HG03135 (cell line): ENCODE data around the gene ITPKB.

Experiments
- ATAC-seq: cut with Tn5 transposase; IDR thresholded peaks from one replicate; pipeline ENCODE4 v1.9.1; 2021; ENCODE audit warnings: mild to moderate bottlenecking, moderate library complexity; ENCODE audit not compliant: unreplicated experiment

ITPKB gene

DNA sequence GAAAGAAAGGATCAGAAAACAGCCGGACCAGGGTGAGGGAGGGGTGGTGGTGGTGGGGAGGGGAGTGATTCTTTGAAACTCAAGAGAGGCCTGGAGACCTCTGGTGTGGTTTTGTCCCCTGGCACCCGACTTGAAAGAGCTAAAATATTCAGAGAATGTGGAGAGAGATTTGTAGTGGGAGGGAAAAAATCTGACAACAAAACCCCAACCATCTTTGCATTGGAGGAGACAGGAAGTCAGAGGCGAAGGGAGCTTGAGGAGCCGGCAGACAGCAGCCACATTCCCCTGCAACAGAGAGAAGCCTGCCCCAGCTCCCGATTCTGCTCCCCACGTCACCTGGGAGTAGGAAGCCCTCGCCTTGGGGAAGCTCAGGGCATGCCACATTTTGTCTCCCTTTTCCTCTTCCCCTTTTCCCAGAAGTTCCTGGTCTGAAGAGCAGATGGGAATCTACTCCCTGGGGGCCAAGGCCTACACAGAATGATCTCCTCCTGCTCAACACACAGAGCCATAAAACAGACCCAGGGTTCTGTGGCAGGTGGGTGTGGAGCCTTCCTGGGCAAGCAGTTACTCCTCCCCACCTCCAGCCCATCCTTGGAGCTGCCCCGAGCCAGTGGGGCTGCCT, 84.9 kb downstream of the ITPKB start:
- no peak for ATAC-seq

DNA sequence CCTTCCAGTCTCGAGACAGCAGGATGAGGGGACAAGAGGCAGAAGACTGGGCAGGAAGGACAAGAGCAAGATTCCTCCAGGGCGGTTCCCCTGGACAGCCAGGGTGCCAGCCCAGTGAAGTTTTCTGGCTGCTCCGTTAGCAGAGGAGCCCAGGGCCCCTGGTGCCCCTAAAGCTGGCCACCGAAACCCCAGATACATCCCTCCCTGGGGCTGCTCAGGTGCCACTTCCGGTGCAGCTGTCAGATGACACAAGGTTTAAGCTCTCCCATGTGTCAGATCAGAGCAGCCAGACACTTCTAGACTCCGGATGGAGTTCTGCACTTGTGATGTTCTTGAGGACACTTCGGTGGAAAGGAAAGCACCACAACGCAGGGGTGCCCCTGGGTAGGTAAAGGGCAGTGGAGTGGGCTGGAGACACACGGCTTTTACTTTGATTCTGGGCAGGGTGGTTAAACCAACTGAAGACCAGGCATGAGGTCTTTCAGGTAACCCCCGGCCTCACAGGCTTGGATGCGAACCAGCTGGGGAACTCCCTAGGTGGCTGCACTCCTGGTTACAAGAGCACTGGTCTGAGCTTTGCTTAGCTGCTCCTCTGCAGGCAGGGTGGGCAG, 85.7 kb downstream of the ITPKB start:
- ATAC-seq = peak; percentile 55

DNA sequence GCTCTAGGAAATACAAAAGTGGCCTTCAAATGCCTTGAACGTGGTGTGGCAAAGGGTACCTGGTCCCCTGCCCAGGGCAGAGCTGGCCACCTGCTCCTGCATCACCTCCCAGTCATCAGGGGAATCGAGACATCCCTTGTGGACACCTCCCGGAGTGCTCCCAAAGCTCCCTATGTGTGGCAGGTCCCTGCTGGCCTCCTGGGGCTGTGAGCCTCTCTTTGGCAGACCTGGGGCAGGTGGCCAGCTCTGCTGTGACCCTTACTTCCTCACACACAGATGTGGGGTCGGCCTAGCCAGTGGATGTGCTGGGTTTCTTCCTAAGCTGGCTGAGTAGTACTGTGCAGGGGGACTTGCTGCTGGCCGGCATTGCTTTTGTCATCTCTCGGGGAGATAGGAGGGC, 86.5 kb downstream of the ITPKB start:
- no peak for ATAC-seq

DNA sequence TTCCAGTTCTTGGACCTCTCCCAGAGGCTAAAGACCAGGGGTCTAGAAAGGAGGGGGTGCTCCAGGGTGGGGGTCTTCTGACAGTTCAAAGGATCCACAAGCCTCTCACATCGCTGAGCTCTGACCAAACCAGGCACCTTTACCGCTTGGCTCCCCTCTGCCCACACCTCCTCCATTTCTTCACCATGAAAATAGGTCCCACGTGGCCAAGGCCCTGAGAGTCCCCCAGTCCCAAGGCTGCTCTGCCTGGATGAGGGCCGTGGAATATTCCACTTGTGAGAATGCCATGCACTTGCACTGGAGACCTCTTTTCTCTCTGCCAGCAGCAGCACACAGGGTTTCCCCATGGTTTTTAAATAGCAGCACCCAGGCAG, 87.4 kb downstream of the ITPKB start:
- no peak for ATAC-seq

DNA sequence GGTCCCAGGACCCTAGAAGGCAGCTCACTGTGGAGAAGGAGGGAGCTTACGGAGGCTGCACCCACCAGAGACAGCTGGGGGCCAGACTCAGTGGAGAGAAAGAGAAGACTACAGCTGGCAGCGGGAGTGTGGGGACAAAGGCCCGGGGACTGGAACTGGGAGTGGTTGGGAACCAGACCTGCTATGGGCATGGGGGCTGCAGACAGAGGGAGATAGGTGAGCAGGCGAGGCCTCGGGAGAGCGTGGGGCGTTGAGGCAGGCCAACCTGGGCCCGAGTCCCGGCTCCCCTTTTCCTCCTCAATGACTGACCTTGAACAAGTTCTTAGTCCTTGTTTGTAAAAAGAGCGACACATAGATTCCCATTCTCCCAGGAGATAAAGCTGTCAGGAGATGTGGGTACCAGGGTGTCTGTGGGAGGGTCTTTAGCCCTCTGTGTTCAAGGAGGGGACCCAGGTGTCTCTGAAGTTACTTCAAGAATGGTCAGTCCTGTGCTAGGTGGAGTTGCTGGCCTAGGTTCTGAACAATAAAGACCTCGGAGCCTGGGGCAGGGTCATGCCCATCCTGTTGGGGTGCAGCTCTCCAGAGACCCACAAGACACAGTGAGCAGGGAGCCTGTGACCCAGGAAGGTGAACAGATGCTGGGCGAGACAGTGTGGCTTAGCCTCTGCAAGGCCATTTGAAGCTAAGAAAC, 87.9 kb downstream of the ITPKB start:
- ATAC-seq = no peak

DNA sequence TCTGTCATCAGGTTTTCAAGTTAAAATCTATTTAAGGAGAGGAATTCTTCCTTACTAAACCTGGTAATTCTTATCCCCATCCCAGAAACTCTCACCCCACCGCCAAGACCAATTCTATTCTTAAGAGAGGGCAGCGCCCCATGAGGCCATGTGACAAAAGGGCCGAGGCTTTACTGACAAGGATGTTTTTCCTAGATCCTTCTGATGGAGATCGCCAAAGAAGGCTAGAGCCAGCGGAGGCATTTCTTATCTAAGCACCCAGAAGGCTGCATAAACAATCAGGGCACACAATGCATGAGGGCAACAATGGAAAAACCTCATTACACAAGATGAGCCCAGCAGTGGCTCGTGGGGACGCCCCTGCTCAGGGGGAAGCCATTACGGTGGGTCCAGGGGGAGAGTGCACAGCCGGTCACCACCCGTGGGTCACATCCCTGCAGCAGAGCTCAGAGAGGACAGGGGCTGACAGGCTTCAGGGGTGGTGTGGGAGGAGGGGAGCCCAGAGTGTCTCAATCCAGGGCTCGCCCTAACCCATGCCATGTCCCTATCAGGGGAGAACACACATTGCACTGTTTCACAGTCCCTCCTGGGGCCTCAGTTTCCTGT, 88.7 kb downstream of the ITPKB start:
- ATAC-seq = no peak

DNA sequence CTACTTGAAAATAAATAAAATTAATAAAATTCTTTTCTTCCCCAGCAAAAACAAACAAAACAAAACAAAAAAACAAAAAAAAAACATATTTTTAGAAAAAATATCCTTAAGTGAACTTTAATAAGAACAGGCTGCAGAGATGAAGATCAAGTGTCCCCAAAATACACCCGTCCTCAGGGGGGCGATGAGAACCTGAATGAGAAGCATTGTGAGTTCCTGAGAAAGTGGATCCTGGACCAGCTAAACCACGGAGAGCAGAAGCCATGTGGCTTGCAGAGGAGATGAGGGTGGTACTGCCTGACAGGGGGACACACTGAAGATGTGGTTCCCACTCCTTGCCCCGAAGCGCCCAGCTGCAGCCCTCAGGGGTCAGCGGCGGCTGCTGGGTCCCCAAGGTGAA, 89.3 kb downstream of the ITPKB start:
- no peak for ATAC-seq

DNA sequence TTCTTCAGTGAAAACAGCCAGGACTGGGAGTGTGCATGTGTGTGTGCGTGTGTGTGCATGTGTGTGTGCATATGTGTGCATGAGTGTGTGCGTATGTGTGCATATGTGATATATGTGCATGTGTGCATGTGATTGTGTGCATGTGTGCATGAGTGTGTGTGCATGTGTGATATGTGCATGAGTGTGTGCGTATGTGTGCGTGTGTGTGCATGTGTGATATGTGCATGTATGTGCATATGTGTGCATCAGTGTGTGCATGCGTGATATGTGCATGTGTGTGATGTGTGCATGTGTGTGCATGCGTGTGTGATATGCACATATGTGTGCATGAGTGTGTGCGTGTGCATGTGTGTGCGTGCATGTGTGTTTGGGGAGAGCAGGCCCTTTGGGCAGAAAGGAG, 89.8 kb downstream of the ITPKB start:
- ATAC-seq = no peak

DNA sequence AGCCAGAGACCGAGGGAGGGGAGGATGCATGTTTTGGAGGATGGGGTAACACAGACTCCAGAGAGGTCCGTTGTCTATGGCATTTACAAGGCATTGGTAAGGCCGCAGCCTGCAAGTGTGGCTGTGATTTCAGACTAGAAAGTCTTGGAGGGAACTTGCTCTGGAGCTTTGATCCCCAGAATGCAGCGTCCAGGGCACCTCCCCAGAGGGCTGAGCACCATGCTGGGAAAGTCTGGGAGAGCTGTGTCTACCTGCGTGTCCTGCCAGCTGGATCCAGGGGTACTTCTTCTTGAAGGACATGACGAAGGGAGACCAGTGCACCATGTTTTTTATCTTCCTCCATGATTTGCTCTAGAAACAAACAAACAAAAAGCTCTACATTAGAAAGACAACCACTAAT, 90.7 kb downstream of the ITPKB start:
- ATAC-seq = no peak

DNA sequence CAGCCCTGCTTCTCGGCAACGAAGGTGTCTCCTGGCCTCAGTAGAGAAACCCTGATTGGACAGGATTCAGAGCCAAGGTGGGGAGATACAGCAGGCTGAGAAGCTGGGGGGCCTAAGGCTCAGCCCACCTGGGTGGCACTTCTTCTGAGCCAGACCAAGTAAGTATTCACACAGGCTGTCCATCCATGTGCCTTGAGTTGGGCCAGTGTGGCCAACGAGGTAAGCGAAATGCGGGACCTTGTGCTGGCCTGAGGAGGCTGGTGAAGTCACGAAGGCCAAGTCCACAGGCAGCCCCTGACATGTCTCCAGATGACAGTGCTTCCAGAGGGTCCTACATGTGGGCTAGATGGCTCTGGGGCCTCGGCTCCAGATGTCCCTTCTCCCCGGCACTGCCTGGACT, 91.4 kb downstream of the ITPKB start:
- ATAC-seq = no peak

DNA sequence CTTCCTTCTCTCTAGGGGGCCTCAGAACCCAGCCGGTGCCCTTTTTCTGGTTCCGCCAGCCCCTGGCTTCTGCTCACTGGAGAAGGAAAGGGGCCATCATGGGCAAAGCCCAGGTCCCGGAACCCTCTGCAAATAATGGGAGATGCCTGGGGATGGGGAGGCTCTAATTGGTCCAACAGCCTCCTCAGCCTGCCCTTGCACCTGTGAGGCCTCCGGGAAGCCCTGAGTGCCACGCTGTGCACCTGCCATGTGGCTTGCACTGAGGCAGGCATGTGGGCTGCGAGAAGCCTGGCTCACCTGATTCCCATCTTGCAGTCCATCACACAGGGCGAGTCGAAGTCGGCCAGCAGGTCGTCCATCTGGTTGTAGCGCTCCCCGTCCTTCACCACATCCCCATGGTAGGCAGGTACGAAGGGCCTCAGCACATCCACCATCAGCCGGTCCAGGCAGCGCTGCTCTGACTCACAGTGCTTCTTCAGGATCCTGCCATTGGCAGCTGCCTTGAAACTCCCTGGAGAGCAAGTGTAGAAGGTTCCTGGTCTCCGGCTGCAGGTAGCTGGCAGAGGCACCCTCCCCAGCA, 92.1 kb downstream of the ITPKB start:
- no peak for ATAC-seq

DNA sequence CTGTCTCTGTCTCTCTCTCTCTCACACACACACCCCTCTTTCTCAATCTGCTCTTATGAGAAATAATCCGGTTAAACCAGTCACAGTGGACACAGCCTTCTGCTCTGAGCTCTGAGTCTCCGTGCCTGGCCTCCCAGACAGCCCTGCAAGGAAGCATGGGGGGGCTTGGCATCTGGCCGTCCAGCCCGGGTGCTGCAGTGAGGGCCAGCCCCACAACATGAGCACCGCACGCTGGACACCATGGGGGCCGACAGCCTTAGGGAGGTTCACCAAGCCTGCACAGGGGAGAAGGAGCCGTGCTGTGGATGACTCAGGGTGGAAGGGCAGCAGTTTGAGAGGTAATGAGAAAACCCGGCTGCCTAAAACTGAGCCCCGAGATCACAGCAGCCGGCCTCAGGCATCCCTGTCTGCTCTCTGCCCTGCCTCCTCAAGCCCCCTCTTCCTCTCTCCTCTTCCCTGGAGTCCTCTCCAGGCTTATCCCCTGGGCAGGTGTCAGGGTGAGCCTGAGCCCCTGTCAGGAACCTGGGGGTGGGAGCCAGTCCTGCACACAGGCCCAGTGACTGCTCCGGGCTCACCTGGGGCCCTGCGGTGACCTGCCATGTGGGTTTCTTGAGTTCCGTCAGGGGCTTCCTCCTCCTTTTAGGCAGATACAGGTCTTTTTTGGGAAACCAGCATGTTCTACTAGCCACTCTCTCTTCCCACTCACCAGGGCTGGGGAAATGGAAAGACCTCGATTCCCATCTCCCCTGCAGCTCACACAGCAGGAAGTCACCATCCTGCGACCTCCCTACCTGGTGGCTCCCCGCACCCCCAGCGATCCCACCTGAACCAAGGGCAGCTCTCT, 92.8 kb downstream of the ITPKB start:
- ATAC-seq = no peak

DNA sequence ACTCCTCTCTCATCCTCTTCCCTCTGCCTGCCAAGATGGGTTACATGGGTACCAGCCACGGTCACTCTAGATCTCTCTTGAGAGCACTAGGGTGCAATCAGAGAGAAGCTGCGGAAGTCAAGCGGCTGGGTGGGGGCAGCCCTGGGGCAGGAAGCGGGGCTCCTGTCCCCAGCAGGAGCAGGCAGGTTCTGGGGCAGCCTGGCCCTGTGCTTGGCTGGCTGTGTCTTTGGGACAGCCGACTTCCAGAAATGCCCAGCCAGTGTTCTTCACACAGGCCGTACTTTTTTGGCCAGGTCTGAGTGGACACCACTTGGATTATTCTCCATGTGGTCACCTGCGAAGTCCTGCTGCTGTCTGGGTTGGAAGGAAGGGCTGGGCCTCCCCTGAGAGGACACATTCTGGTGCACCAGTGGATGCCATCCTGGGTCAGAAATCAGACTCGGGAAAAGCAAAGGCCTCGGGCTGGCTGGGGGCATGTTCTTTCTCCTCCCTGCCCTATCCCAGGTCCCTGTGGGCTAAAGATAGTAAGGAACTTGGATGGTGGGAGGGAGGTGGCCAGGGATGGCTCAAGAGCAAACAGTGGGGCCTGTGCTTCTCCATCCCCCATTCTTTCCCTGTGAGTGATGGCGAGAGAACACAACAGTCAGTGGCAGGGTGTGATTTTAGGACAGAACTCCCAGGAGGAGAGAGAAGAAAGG, 93.7 kb downstream of the ITPKB start:
- ATAC-seq = no peak

DNA sequence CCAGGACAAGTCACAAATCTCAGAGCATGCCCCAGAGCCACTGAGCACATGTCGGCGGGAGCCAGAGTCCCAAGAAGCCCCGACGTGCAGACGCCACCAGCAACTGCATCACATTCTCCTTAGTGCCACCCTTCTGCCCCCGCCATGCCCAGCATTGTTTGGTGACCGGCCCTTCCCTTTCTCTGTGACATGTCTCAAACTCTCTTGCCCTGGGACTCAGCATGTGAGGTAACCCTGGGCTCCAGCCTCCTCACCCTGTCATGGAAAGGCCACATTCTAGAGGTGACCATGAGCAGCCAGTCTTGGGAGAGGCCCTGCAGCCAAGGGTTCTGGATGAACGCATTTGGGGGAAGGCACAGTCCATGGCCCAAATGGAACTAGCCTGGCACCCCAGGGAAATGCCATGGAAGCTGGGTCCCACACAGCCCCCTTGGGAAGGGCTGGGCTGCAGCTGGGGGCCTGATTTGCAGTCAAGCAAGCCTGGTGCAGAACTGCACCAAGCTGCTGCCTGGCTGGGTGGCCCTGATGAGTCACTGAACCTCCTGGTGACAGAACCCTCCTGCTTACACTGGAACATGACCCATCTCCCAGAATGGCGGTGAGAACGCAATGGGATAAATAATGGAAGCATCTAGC, 94.4 kb downstream of the ITPKB start:
- no peak for ATAC-seq

DNA sequence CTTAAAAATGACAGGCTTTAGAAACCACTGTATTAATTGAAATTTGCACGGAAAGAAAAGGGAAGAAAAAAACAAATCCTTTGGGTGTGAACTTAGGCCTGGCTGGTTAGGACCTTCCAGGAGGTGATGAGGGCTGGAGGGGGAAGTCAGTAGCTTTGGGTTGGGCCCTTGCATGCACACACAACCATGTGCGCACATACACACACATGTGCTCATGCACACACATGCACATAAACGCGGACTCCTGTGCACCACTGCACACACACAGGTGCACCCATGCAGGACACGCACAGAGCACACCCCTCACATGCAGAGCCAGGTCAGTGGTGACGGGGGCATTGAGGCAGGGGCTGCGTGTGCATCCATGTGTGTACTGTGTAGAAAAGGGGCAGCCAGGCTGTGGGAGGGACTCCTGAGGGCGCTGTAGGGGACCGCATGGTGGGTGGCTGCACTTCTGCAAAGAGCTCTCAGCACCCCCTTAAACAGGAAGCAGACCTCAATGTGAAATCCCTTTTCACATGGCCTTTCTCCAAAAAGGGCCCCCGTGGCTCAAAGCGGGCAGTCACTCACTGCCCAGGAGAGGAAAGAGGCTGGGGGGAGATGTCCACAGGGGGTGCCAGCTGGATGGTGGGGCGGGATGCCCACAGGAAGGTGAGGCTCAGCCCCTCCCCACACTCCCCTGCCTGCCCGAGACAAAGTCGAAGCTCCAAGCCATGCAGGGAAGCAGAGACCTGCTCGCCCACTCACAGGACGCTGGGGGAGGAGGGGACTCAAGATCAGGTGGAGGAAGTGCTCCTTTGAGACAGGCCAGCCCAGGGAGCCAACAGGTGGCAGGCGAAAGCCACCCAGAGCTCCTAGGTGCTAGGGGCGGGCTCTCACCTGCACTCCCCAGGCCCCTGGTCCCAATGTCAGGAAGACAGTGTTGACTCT, 95.2 kb downstream of the ITPKB start:
- ATAC-seq = peak; percentile 41

DNA sequence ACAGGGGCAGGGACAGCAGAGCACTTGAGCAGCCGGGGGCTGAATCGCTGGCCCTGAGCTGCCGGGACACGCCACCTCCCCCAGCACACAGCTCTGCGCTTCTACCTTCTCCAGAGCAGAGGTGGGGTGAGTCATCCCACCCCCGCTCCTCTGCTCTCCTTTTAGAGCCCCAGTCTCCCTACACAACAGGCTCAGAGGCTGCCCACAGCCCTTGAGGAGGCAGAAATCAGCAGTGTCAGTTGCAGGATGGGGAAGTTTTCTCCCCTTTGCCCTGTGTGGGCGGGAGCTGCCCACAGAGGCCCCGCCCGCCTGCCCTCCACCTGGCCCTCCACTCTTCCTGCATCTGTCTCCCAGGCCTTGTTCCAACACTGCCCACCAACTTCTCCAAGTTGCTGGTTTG, 95.9 kb downstream of the ITPKB start:
- peak; percentile 55 for ATAC-seq

DNA sequence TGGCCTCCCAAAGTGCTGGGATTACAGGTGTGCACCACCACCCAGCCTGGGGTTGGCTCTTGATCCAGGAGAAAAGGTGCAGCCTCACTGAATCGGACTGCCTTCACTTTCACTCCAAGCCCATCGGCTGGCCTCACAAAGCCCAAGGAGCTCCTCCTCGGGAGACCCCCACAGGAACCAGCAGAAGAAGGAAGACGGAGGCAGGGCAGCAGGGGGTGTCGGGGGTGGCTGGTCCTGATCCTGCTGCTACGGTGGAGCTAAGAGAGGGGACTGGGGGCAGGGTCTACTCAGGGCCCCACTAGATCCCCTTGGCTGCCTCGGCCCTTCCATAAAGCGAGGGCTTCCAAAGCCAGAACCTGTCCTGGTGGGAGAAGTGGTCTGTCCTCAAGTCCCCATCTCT, 96.7 kb downstream of the ITPKB start:
- no peak for ATAC-seq

DNA sequence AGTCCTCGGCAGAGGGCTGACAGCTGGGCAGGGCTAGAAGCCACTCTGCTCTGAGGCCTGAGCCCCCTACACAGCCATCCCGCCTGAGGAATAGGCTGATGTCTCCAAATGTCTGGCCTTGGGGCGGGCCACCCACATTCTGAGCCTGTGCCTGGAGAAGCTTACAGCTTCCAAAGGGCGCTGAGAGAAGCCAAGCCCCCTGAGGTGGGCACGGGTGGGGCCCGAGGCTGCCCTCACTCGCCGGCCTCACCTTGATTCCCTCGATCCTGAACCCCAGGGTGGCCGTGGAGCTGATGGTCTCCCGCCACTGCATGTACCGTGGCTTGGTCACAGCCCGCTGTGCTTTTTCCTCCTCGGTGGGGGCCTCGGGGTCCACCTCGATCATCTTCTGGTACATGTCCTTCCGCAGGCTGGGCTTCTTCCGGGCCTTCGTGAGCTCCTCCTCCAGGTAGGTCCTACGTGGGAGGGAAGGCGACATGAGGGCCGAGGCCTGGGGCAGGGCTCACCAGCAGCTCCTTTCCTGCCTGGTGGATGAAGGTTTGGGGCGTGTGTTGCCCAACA, 97.3 kb downstream of the ITPKB start:
- ATAC-seq = no peak
